Mesothelial cell of epicardium (in vitro differentiated cells): Measurements from ENCODE around the gene SP5. TPM values are rescaled to one million over a fixed set of nuclear protein-coding genes. Genes with fewer than 3 reads are reported as not detected.

ENCODE experiments used
- DNase-seq, 2 experiments: peaks; one replicate each; pipeline ENCODE4 v3.0.0; 2021; ENCODE audit warnings: low spot score in 2 of 2; ENCODE audit not compliant: unreplicated experiment in 2 of 2
- H3K27ac Mint-ChIP-seq: 2 replicates; pipeline ENCODE4 v1.8.0; 2021; ENCODE audit warnings: mixed read lengths
- H3K27me3 Mint-ChIP-seq: 2 replicates; pipeline ENCODE4 v1.8.0; 2021; ENCODE audit warnings: low read depth, mixed read lengths
- H3K36me3 Mint-ChIP-seq: 2 replicates; pipeline ENCODE4 v1.8.0; 2021; ENCODE audit warnings: mixed read lengths
- H3K4me1 Mint-ChIP-seq: 2 replicates; pipeline ENCODE4 v1.8.0; 2021; ENCODE audit warnings: mixed read lengths
- H3K4me3 Mint-ChIP-seq: 2 replicates; pipeline ENCODE4 v1.8.0; 2021; ENCODE audit warnings: mild to moderate bottlenecking, moderate library complexity, mixed read lengths
- H3K9me3 Mint-ChIP-seq: 2 replicates; pipeline ENCODE4 v1.8.0; 2021; ENCODE audit warnings: mixed read lengths
- CTCF ChIP-seq: fragments of 200-600 bp; sonication (generic); IDR thresholded peaks from one replicate; pipeline ENCODE4 v1.5.0; 2021; ENCODE audit warnings: antibody characterized with exemption; ENCODE audit not compliant: unreplicated experiment
- total RNA-seq: library from RNA; stranded (reverse); gene quantifications from 3 replicates; pipeline ENCODE4 v1.2.1, GENCODE V29; 2021

Gene SP5
- total RNA-seq, 1 donor from 2014 or later: 2.2 TPM

- TF ChIP-seq CTCF: no peak
- peak; percentile 28 to 57 for DNase-seq
- H3K27me3 Mint-ChIP-seq: peaks cover 89% of the 10 kb centered on the region
- H3K4me3 Mint-ChIP-seq: peak overlapping the region; percentile 69
- no peak overlapping the region for H3K27ac Mint-ChIP-seq
- no peaks in the 10 kb centered on the region for H3K9me3 Mint-ChIP-seq
- H3K4me1 Mint-ChIP-seq: peaks cover 40% of the 10 kb centered on the region
- no peaks in the 10 kb centered on the region for H3K36me3 Mint-ChIP-seq
Observed at GRCh38 chr2:170711774-170712652, 3.1 kb upstream of the SP5 start.

- peaks cover 90% of the 10 kb centered on the region for H3K27me3 Mint-ChIP-seq
- DNase-seq: no peak
- H3K27ac Mint-ChIP-seq: no peak overlapping the region
- TF ChIP-seq CTCF: no peak
- no peaks in the 10 kb centered on the region for H3K9me3 Mint-ChIP-seq
- peak overlapping the region; percentile 69 for H3K4me3 Mint-ChIP-seq
- peaks cover 48% of the 10 kb centered on the region for H3K4me1 Mint-ChIP-seq
- no peaks in the 10 kb centered on the region for H3K36me3 Mint-ChIP-seq
Observed at GRCh38 chr2:170712653-170713542, 2.2 kb upstream of the SP5 start.

- peak overlapping the region; percentile 58 for H3K4me3 Mint-ChIP-seq
- DNase-seq: peak; percentile 28 to 48
- no peaks in the 10 kb centered on the region for H3K9me3 Mint-ChIP-seq
- no peak for TF ChIP-seq CTCF
- peaks cover 90% of the 10 kb centered on the region for H3K27me3 Mint-ChIP-seq
- H3K36me3 Mint-ChIP-seq: no peaks in the 10 kb centered on the region
- peaks cover 49% of the 10 kb centered on the region for H3K4me1 Mint-ChIP-seq
- H3K27ac Mint-ChIP-seq: no peak overlapping the region
Observed at GRCh38 chr2:170713543-170714380, 1.4 kb upstream of the SP5 start.

- Mint-ChIP-seq H3K27ac (peak overlapping the region; percentile 27), H3K4me3 (peak overlapping the region; percentile 71)
Observed at GRCh38 chr2:170714381-170715061, 616 bp upstream of the SP5 start.

More at GRCh38 chr2:170714381-170715061, 616 bp upstream of the SP5 start:
- peaks cover 49% of the 10 kb centered on the region for H3K4me1 Mint-ChIP-seq
- H3K36me3 Mint-ChIP-seq: no peaks in the 10 kb centered on the region
- no peaks in the 10 kb centered on the region for H3K9me3 Mint-ChIP-seq
- DNase-seq: no peak
- no peak for TF ChIP-seq CTCF
- peaks cover 90% of the 10 kb centered on the region for H3K27me3 Mint-ChIP-seq
